ENCODE data around the gene PRAC1.

Gene PRAC1

DNA sequence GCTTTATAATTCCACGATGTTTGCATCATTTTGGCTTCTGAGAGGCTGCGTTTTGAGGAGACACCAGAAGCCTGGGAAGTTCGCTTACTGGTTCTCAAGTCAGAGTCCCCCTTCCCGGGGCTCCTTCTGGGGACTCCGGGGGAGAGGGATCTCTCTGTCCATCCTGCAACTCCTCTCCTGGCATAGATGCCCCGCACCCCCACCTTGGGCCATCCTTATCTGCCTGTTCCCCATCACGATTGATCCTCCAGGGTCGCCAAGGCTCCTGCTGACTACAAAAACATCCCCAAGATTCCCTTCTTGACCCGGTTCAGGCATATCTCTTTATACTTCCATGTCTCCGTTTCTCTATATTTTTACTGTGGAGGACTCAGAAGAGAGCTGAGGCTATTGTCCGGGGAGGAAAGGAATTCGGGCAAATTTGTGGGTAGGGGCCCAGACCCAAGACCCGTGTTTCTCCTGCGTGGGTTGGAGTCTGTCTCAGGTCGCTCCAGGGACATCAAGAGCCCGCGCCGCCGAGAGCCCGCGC, 24.7 kb upstream of the PRAC1 start:
- Histone ChIP-seq H3K27ac (ENCODE audit: low read length) (no peak overlapping the region), H3K9me3 (ENCODE audit: control insufficient read depth, insufficient read depth, low read length) (no peaks in the 10 kb centered on the region), H3K36me3 (ENCODE audit: control insufficient read depth, insufficient read depth, low read length) (no peaks in the 10 kb centered on the region), H3K27me3 (ENCODE audit: control insufficient read depth, insufficient read depth, low read length) (peaks cover 92% of the 10 kb centered on the region), H3K4me3 (ENCODE audit: low read length) (no peak overlapping the region), H3K4me1 (ENCODE audit: control insufficient read depth, insufficient read depth, low read length) (no peaks in the 10 kb centered on the region)
- no peak for DNase-seq (ENCODE audit: low read depth, low spot score)
- WGBS (ENCODE audit: insufficient coverage, insufficient read length), result no CpG with 5 or more reads among the region's 21 CpGs

DNA sequence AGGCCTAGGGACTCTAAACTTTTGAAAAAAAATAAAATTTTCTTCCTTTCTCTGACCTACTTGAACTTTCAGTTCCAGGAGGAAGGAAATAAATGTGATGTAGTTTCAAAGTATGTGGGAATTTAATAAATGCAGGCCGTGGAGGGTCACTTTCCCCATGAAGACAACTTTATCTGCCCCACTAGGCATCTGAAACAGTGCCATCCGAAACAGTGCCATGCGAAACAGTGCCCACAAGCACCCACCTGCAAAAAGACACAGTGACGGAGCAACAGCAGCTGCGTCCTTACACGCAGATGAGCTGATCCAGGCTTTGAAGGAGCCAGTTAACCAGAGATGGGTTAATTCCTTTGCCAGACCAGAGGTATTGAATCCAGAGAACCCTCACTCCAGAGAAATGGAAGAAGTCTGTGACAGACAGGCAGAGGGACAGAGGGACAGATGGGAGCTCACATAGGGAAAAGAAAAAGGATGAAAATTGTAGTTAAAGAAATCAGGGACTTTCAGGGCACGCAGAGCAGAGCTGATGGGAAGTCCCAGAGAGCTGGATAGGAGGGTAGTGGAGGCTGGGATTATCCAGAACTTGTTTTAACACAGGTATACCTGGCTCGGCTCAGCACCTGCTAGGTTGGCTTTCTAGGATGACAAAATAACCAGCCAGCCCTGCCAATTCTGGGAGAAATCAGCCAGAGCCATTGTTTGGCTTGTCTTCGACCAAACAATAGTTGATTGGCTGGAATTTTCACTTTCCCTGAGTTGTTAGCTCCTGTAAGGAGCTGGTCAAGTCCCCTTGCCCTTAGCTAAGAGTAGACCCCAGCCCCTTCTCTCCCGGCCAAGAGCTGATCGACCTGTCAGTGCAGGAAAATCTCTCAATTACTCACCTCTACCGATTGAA, 23.3 kb upstream of the PRAC1 start:
- Histone ChIP-seq H3K4me3 (ENCODE audit: low read length) (no peak overlapping the region), H3K27ac (ENCODE audit: low read length) (no peak overlapping the region), H3K36me3 (ENCODE audit: control insufficient read depth, insufficient read depth, low read length) (no peaks in the 10 kb centered on the region), H3K4me1 (ENCODE audit: control insufficient read depth, insufficient read depth, low read length) (no peaks in the 10 kb centered on the region), H3K27me3 (ENCODE audit: control insufficient read depth, insufficient read depth, low read length) (peaks cover 91% of the 10 kb centered on the region), H3K9me3 (ENCODE audit: control insufficient read depth, insufficient read depth, low read length) (no peaks in the 10 kb centered on the region)
- WGBS (ENCODE audit: insufficient coverage, insufficient read length), result no CpG with 5 or more reads among the region's 12 CpGs
- no peak for DNase-seq (ENCODE audit: low read depth, low spot score)

DNA sequence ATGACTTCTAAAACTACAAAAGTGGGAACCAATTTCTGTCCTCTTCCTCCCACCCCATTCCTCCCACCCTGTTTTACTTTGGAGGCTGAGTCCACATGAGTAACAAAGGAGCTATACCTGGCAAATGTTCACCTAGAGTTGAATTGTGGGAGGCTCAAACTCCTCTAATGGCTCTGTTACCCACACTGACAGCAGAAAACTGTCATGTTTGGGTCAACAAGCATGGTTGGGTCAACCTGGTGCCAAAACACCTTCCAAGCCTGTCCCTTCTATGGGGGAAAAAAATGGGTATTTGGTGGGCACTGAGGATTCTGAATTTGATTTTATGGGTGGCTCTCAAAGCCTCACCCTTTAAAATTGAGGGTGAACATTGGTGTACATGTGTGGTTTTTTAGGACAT, 18.2 kb upstream of the PRAC1 start:
- Histone ChIP-seq H3K9me3 (ENCODE audit: control insufficient read depth, insufficient read depth, low read length) (no peaks in the 10 kb centered on the region), H3K36me3 (ENCODE audit: control insufficient read depth, insufficient read depth, low read length) (no peaks in the 10 kb centered on the region), H3K4me3 (ENCODE audit: low read length) (no peak overlapping the region), H3K27ac (ENCODE audit: low read length) (no peak overlapping the region), H3K4me1 (ENCODE audit: control insufficient read depth, insufficient read depth, low read length) (no peaks in the 10 kb centered on the region), H3K27me3 (ENCODE audit: control insufficient read depth, insufficient read depth, low read length) (peaks cover 96% of the 10 kb centered on the region)
- no peak for DNase-seq (ENCODE audit: low read depth, low spot score)

DNA sequence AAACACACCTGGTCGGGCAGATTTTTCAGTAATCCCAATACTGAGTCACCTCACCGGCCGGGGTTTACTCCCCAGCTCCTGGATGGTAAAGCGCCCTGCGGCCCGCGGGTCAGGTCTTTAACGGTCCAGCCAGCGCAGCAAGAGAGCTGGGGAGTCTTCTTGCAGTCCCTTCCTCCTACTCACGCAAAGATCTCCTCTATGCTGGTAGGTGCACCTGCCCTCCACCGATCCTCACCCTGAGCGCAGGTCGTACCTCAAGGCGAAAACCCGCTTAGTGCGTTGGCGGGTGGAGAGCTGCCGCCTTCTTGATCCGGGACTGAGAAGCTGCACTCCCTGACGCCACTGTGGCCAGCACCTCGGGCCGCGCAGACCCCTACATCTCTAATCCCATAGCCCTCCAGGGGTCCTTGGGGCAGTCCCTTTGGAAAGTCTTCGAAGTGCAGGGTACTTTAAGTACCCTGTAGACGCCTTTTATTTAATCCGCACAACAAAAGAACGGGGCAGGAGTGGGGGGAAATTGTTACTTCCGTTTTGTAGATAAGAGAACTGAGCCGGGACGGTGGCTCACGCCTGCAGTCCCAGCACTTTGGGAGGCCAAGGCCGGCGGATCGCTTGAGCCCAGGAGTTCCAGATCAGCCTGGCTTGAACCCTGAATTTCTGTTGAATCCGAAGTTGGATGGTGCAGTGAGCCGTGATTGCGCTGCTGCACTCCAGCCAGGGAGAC, 16.6 kb upstream of the PRAC1 start:
- DNase-seq (ENCODE audit: low read depth, low spot score), result no peak
- H3K27me3 ChIP-seq (ENCODE audit: control insufficient read depth, insufficient read depth, low read length), result peaks cover 96% of the 10 kb centered on the region
- no CpG with 5 or more reads among the region's 37 CpGs for WGBS (ENCODE audit: insufficient coverage, insufficient read length)

DNA sequence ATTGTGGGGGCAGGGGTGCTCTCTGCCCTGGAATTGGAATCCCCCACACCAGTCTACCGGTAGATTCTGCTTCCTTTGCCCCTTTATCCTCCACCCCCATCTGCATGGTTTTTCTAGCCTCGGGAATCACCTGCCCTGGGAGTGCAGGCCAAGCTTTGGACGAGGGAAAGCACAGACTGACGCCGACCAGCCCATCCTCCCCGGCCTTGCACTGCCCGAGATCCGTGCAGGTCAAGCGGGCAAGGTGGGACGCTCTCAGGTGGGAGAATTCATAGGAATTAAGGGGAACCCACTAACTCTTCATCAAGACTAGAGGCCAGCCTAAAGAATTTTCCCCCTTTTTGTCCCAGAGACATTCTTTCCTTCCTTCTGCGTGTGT, 16.1 kb upstream of the PRAC1 start:
- Histone ChIP-seq H3K4me3 (ENCODE audit: low read length) (no peak overlapping the region), H3K27me3 (ENCODE audit: control insufficient read depth, insufficient read depth, low read length) (peaks cover 96% of the 10 kb centered on the region), H3K4me1 (ENCODE audit: control insufficient read depth, insufficient read depth, low read length) (no peaks in the 10 kb centered on the region; the same call in 1 of the 2 replicates), H3K9me3 (ENCODE audit: control insufficient read depth, insufficient read depth, low read length) (no peaks in the 10 kb centered on the region), H3K27ac (ENCODE audit: low read length) (no peak overlapping the region), H3K36me3 (ENCODE audit: control insufficient read depth, insufficient read depth, low read length) (no peaks in the 10 kb centered on the region)
- DNase-seq (ENCODE audit: low read depth, low spot score), result no peak
- WGBS (ENCODE audit: insufficient coverage, insufficient read length), result no CpG with 5 or more reads among the region's 11 CpGs

More for the DNA sequence above, 16.6 kb upstream of the PRAC1 start:
- Histone ChIP-seq H3K4me3 (ENCODE audit: low read length) (no peak overlapping the region), H3K9me3 (ENCODE audit: control insufficient read depth, insufficient read depth, low read length) (no peaks in the 10 kb centered on the region), H3K36me3 (ENCODE audit: control insufficient read depth, insufficient read depth, low read length) (no peaks in the 10 kb centered on the region), H3K27ac (ENCODE audit: low read length) (no peak overlapping the region), H3K4me1 (ENCODE audit: control insufficient read depth, insufficient read depth, low read length) (no peaks in the 10 kb centered on the region; the same call in 1 of the 2 replicates)

DNA sequence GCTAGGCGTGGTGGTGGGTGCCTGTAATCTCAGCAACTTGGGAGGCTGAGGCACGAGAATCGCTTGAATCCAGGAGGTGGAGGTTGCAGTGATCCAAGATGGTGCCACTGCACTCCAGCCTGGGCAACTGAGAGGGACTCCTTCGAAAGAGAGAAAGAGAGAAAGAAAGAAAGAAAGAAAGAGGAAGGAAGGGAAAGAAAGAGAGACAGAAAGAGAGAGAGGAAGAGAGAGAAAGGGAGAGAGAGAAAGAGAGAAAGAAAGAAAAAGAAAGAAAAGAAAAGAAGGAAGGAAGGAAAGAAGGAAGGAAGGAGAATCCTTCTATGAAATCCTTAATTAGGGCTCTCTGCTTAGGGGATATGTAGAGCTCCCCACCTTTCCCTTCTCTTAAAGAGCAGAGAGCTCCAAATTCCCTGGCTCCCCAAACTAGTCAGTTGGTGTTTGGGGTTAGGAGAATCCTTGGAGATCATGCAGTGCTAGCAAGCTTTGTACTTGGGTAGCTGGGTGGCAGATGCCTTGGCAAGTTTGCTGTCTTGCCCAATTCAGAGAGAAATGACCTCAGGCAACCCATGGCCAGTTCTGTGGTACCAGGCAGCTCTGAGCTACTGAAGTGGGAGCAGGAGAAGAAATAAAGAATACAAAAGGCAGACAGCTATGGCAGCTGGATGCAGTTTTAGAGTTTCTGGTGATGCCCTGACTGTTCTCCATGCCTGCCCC, 15.2 kb upstream of the PRAC1 start:
- H3K27me3 ChIP-seq (ENCODE audit: control insufficient read depth, insufficient read depth, low read length), result peaks cover 96% of the 10 kb centered on the region
- no CpG with 5 or more reads among the region's 4 CpGs for WGBS (ENCODE audit: insufficient coverage, insufficient read length)
- H3K36me3 ChIP-seq (ENCODE audit: control insufficient read depth, insufficient read depth, low read length), result no peaks in the 10 kb centered on the region
- DNase-seq (ENCODE audit: low read depth, low spot score), result no peak
- no peak overlapping the region for H3K4me3 ChIP-seq (ENCODE audit: low read length)
- H3K27ac ChIP-seq (ENCODE audit: low read length), result no peak overlapping the region
- no peaks in the 10 kb centered on the region; the same call in 1 of the 2 replicates for H3K4me1 ChIP-seq (ENCODE audit: control insufficient read depth, insufficient read depth, low read length)
- H3K9me3 ChIP-seq (ENCODE audit: control insufficient read depth, insufficient read depth, low read length), result no peaks in the 10 kb centered on the region

DNA sequence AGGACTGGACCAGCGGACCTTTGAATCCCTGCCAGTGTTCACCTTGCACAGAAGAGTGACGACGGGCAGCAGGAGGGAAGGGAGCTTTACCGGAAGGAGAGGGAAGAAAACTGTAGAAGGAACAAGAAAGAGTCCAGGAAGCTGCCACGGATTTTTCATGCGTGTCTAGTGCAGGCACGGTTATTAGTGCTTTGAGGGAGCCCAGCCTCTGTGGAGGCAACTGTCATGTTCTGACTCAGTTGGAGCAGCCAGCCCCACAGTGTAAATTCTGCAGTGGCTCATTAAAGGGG, 12.7 kb upstream of the PRAC1 start:
- no peak for DNase-seq (ENCODE audit: low read depth, low spot score)
- no CpG with 5 or more reads among the region's 7 CpGs for WGBS (ENCODE audit: insufficient coverage, insufficient read length)
- no peaks in the 10 kb centered on the region for H3K36me3 ChIP-seq (ENCODE audit: control insufficient read depth, insufficient read depth, low read length)
- peaks cover 96% of the 10 kb centered on the region for H3K27me3 ChIP-seq (ENCODE audit: control insufficient read depth, insufficient read depth, low read length)
- no peak overlapping the region for H3K4me3 ChIP-seq (ENCODE audit: low read length)
- H3K27ac ChIP-seq (ENCODE audit: low read length), result no peak overlapping the region
- H3K4me1 ChIP-seq (ENCODE audit: control insufficient read depth, insufficient read depth, low read length), result no peaks in the 10 kb centered on the region; the same call in 1 of the 2 replicates
- H3K9me3 ChIP-seq (ENCODE audit: control insufficient read depth, insufficient read depth, low read length), result no peaks in the 10 kb centered on the region

DNA sequence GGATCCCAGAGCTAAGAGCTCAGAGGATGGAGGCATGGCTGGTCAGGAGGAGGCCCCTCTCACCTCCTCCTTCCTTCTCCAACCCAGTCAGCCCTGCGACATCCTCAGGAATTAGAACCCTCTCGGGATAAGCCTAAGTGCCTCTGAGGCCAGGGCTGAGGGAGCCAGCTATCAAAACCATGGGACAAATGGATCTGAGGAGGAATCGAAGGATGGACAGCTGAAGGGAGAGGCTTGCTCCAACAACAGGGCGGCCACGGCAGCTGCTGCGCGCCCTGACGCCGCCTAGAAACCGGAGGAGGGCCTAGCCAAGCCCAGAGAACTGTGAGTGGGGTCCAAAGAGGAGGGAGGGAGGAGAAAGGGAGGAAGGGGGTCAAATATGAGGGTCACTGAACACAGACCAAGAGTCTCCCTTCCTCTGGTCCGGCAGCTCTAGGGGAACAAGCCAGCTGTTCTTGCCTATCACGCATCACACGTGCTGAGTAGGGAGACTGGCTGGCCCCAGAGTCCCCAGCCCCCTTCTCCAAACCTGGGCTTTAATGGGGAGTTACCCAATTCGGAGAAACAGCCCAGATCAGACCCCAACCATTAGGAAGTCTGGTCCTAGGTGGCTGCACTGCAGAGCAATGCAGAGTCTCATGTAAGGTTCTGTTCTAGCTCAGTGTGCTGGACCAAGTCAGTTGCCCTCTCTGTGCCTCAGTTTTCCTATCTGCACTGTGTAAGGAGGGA, 12.2 kb upstream of the PRAC1 start:
- Histone ChIP-seq H3K27ac (ENCODE audit: low read length) (no peak overlapping the region), H3K9me3 (ENCODE audit: control insufficient read depth, insufficient read depth, low read length) (no peaks in the 10 kb centered on the region), H3K4me3 (ENCODE audit: low read length) (no peak overlapping the region), H3K4me1 (ENCODE audit: control insufficient read depth, insufficient read depth, low read length) (no peaks in the 10 kb centered on the region; the same call in 1 of the 2 replicates), H3K36me3 (ENCODE audit: control insufficient read depth, insufficient read depth, low read length) (no peaks in the 10 kb centered on the region), H3K27me3 (ENCODE audit: control insufficient read depth, insufficient read depth, low read length) (peaks cover 97% of the 10 kb centered on the region)
- no CpG with 5 or more reads among the region's 14 CpGs for WGBS (ENCODE audit: insufficient coverage, insufficient read length)
- DNase-seq (ENCODE audit: low read depth, low spot score), result no peak

DNA sequence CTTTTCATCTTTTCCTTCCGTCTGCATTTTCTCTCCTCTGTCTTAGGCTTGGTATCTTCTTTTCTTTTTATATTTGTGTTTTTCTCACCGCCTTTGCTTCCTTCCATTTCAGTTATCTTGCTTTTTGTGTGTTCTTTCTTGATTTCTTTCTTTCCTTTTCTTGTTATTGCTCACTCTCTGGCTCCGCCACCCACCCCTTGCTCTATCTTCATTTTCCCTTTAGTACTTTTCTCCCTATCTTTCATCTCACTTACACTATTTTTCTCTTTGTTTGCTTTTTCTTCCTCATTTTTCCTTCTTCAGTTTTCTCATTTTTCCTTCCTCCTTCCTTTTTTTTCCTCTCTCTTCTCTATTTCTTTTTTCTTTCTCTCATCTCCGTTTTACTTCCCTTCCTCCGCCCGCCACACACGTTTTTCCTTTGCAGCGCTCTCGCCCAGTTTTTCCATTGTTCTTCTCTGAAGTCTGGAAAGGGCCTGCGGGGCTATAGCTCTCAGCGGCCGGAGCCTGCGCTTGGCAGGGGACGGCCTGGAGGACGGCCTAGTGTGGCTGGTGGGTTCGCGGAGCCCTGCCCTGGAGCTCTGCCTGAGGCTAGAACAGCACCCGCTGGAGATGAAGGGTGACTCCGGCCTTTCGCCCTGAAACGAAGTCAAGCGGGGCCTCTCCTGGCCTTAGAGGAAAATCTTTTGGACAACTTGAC, 11.5 kb upstream of the PRAC1 start:
- 93% methylated on average over 2 of the region's 22 CpGs for WGBS (ENCODE audit: insufficient coverage, insufficient read length)
- no peak overlapping the region for H3K4me3 ChIP-seq (ENCODE audit: low read length)
- no peak for DNase-seq (ENCODE audit: low read depth, low spot score)
- no peak overlapping the region for H3K27ac ChIP-seq (ENCODE audit: low read length)
- no peaks in the 10 kb centered on the region; the same call in 1 of the 2 replicates for H3K4me1 ChIP-seq (ENCODE audit: control insufficient read depth, insufficient read depth, low read length)
- H3K9me3 ChIP-seq (ENCODE audit: control insufficient read depth, insufficient read depth, low read length), result no peaks in the 10 kb centered on the region
- H3K27me3 ChIP-seq (ENCODE audit: control insufficient read depth, insufficient read depth, low read length), result peaks cover 96% of the 10 kb centered on the region
- H3K36me3 ChIP-seq (ENCODE audit: control insufficient read depth, insufficient read depth, low read length), result no peaks in the 10 kb centered on the region

Measured in iPS DF 6.9 (cell line).